A172 (cell line): Measurements from ENCODE around the gene EIF5B. TPM values are rescaled to one million over a fixed set of nuclear protein-coding genes. Genes with fewer than 3 reads are reported as not detected.
A peak's percentile ranks its signal among the peaks of the same experiment; 100 is the strongest.

ENCODE experiments used
- DNase-seq: peaks from one replicate; pipeline ENCODE4 v3.0.0-alpha.2; 2015; ENCODE audit warnings: low spot score
- total RNA-seq: library from RNA; depleted of rRNA; stranded (reverse); fragments of >200 nt; shearing (Covaris generic); gene quantifications from 2 replicates; pipeline ENCODE4 v1.2.3, GENCODE V29; 2014; rRNA removed

Gene EIF5B
- total RNA-seq, 1 experiment from 2014 or later, result 19.1 TPM

DNA sequence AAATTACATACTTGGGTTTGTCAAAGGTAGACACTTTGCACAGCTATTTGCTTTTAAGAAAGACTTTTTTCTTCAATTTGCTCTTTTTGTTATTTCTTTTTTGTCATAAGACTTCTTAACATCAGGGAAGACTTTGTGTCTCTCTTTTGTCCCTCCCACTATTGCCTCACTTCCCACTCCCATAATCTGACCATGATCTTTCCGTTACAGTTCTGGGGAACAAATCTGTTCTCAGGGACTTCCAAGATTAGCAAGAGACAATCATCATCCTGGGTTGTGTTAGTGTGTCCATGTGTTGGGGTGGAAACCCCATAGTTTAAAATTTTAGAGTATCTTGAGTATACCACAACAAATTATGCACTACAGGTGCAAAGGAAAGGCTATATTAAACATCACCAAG, 77.4 kb downstream of the EIF5B start:
- DNase-seq, result no peak

DNA sequence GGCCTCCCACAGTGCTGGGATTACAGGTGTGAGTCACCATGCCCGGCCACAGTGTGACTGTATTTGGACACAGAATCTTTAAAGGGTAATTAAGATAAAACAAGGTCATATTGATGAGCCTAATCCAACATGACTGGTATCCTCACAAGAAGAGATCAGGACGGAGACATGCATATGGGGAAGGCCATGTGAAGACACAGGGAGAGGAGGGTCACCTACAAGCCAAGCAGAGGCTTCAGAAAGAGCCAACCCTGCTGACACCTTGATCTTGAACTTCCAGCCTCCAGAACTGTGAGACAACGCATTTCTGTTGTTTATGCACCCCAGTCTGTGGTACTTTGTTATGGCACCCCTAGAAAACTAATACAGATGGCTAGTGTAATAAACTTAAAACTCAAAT, 80.2 kb downstream of the EIF5B start:
- no peak for DNase-seq

- DNase-seq, result peak; percentile 26
Observed at GRCh38 chr2:99420031-99420430, 82.8 kb downstream of the EIF5B start.

- peak; percentile 21 for DNase-seq
Observed at GRCh38 chr2:99420751-99421299, 83.6 kb downstream of the EIF5B start.

GRCh38 chr2:99421469-99421868, 84.3 kb downstream of the EIF5B start:
- DNase-seq, result no peak

DNA sequence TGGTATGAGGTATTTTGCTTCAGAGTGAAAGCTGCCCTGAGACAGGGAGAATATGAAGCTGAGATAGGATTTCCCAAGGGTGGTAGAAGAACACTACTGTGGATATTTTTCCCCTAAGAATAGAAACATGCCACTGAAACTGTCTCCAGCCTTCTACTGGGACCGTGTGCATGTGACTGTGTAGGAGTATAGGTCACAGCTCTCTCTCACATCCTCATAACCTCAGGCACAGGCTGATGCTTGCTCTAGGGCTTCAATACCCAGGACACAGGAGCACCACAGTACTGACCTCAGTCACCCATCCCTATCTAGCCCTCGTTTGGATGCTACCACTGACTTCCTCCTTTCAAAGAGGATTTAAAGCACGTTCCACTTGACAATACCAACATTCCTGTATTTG, 85.4 kb downstream of the EIF5B start:
- no peak for DNase-seq

DNA sequence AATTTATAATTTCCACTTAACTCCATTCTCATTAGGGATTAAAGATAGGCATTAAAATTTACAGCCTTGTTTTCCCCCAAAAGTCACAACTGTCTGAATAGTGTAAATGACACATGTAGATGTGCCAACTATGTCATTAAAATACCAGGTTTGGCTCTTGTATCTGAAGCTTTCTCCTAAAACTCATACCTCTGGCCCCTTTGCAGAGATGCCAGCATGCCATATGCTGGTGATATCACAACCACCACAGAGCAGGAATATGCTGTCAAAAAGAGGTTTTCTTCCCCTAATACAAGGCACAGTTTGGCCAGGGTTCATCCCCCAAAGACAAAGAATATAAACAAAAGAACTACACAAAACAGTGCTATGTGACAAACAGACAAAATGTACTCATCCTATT, 87.2 kb downstream of the EIF5B start:
- DNase-seq, result no peak

GRCh38 chr2:99425022-99425421, 87.8 kb downstream of the EIF5B start:
- peak; percentile 23 for DNase-seq

DNA sequence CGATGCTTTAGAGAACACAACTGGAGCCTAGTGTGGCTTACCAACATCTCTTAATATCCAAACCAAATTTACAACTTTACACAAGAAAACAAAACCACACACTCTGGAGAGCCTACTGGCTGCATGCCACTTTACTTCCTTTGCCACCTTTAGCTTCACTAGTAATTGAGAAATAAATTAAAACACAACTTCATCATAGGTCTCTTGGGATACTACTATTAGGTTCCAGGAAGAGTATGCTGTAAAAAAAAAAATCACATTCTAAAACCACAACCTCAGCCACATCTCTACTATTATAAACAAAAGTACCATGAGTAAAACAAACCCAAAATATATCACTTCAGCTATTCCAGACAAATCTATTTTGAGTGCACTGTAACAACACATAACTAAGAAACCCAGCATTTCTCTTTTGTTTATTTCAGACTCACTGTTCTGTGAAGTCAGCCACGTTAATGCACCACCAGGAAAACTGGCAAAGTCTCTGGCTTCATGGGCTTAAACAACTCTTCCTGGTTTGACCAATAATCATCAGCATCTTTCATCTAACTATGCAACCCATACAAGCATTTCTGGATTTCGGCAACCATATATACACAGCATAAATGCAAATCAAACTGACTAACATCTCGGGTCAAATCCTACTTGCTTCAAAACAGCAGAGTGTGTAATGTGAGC, 93.6 kb downstream of the EIF5B start:
- peak; percentile 4 for DNase-seq

- no peak for DNase-seq
Observed at GRCh38 chr2:99431587-99432275, 94.5 kb downstream of the EIF5B start.

- DNase-seq, result no peak
Observed at GRCh38 chr2:99433340-99433739, 96.2 kb downstream of the EIF5B start.

GRCh38 chr2:99436874-99437273, 99.7 kb downstream of the EIF5B start:
- DNase-seq, result no peak

DNA sequence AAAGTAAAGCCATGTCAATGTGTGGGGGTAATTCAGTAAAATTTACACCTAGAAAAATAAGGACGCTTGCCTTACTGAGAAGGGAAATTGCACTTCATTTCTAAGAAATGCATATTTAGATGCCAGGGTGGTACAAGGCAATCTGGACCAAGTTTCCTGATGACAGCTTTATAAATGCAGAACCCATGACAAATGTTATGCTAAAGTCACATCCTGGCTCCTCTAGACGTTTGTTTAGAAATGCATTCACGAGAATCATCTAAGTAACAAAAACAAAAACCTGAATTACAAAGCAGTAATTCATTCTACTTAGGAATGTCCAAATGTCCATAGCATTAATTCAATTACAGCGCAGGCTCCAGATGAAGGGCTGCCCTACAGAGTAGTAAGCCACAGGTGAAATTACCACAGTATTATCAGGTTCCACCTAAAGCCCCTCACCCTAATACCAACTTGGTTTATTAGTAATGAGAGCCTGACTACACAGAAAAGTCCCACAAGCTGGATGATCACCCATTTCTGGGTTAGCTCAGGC, 102.8 kb downstream of the EIF5B start:
- DNase-seq, result no peak

DNA sequence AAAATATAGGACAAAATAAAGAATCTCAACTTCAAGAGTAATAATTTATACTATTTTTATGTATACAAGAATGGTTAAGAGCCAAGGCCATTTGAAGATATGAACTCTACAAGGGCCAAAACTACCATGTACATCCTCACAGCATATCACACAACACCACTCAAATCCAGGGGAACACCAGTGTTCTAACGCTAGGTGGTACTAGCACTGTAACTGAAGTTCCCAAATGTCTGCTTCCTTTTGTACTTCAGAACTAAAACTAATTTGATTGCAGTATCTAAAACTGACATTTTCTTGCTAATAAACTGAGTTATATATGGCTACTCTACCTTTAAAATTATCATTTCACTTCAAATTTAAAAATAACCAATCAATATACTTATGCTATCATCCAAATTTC, 105.6 kb downstream of the EIF5B start:
- no peak for DNase-seq

DNA sequence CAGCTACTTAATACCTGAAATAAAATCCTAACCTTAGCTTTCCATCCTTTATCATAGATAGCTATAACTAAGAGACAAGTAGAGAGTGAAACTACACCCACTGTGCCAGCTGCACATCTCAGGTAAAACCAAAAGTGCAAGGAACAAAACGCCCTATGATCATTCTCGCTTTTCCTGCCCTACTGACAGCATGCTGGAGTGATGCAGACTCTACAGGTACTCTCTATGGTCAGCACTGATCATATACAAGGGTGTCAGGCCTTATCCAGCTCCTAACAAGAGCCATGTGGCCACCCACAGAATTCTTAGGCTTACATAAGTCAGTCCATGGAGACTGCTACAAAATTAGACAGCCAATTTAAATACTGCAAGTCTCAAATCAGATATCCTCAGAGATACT, 107.0 kb downstream of the EIF5B start:
- DNase-seq, result no peak

GRCh38 chr2:99445065-99445464, 107.9 kb downstream of the EIF5B start:
- no peak for DNase-seq

- peak; percentile 49 for DNase-seq
Observed at GRCh38 chr2:99448556-99448955, 111.4 kb downstream of the EIF5B start.

DNA sequence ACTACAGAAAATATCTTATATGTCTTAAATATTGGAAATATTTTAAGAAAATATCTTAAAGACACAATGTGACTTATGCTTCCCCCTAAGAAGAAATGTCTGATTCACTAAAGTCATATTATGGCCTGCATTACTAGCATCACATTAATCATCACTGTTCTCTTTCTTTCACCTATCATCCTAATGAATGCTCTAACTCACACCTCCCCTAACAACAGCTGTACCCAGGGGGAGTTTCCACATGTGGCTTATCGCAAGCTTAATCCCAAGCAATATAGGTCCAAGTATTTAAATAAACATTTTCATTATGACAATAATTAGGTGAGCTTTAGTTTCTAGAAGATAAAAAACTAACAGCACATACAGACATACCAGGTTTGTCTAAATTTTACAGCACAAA, 113.0 kb downstream of the EIF5B start:
- no peak for DNase-seq

Other genes with a start within 250 kb of the EIF5B start
- 1.0 and 1.4 TPM in 2 replicates for gene C2orf15, start 195.7 kb upstream of the EIF5B start, total RNA-seq
- 2.0 and 4.0 TPM in 2 replicates for gene TSGA10, start 182.4 kb upstream of the EIF5B start, total RNA-seq
- 7.2 and 8.4 TPM in 2 replicates for gene LIPT1, start 182.4 kb upstream of the EIF5B start, total RNA-seq
- gene MITD1, start 156.3 kb upstream of the EIF5B start, total RNA-seq, result 79.9 and 80.1 TPM in 2 replicates
- 53.6 and 67.3 TPM in 2 replicates for gene MRPL30, start 156.2 kb upstream of the EIF5B start, total RNA-seq
- gene LYG2, start 81.7 kb upstream of the EIF5B start, total RNA-seq, result not detected in 2 replicates
- not detected in 2 replicates for gene LYG1, start 36.2 kb upstream of the EIF5B start, total RNA-seq
- 197 and 209 TPM in 2 replicates for gene TXNDC9, start 1.1 kb upstream of the EIF5B start, total RNA-seq
- gene REV1, start 152.6 kb downstream of the EIF5B start, total RNA-seq, result 29.2 and 34.1 TPM in 2 replicates